Activated CD4-positive, alpha-beta T cell treated with anti-CD3 and anti-CD28 coated beads, Interleukin-2, amount 10 ng/mL, durations not matched to agents 7 days and 5 days (primary cell): ENCODE measurements around the gene STEAP3. TPM values are rescaled to one million over a fixed set of nuclear protein-coding genes. Genes with fewer than 3 reads are reported as not detected.

Experiments
- CTCF ChIA-PET: fragments of 350-600 bp; sonication (Branson Sonifier 250); formaldehyde crosslinking; loops from one replicate; lab custom pipeline; 2021; ENCODE audit warnings: antibody characterized with exemption; lab: Charles Lee
- POLR2A ChIA-PET: fragments of 350-600 bp; sonication (Branson Sonifier 250); formaldehyde crosslinking; loops from one replicate; lab custom pipeline; 2021; ENCODE audit warnings: antibody characterized with exemption; lab: Charles Lee
- DNase-seq: peaks from one replicate; pipeline ENCODE4 v3.0.0-alpha.2; 2020
- H3K27ac Mint-ChIP-seq: one replicate; pipeline ENCODE4 v1.8.0; 2021; ENCODE audit warnings: mild to moderate bottlenecking, moderate library complexity, mixed read lengths
- H3K27me3 Mint-ChIP-seq: one replicate; pipeline ENCODE4 v1.8.0; 2021; ENCODE audit warnings: mixed read lengths
- H3K36me3 Mint-ChIP-seq: one replicate; pipeline ENCODE4 v1.8.0; 2021; ENCODE audit warnings: low read depth, mixed read lengths
- H3K4me1 Mint-ChIP-seq: one replicate; pipeline ENCODE4 v1.8.0; 2021; ENCODE audit warnings: mixed read lengths
- H3K4me3 Mint-ChIP-seq: one replicate; pipeline ENCODE4 v1.8.0; 2021; ENCODE audit warnings: mild to moderate bottlenecking, moderate library complexity, mixed read lengths
- H3K9me3 Mint-ChIP-seq: one replicate; pipeline ENCODE4 v1.8.0; 2021; ENCODE audit warnings: mixed read lengths
- total RNA-seq, 2 experiments: library from RNA; stranded (reverse); gene quantifications; one replicate each; pipeline ENCODE4 v1.2.3, GENCODE V29; 2021

STEAP3 gene
- under 1 TPM in 1 of 2 experiments, not detected in 1; 0.06 TPM for total RNA-seq

GRCh38 chr2:119223521-119224390, at the start of gene STEAP3:
STEAP3 (plus strand) TSS chr2:119223834; CDS start chr2:119231013, 7,179 bp downstream.
- ChIA-PET POLR2A (no interaction called here), CTCF (no interaction called here)
- H3K27ac Mint-ChIP-seq: no peak within 1 kb of the TSS
- H3K36me3 Mint-ChIP-seq: no peaks in the 10 kb centered on the region
- H3K4me1 Mint-ChIP-seq: no peaks in the 10 kb centered on the region
- peaks cover 47% of the 10 kb centered on the region for H3K27me3 Mint-ChIP-seq
- peak; percentile 6 for DNase-seq
- H3K9me3 Mint-ChIP-seq: no peaks in the 10 kb centered on the region
- no peak within 1 kb of the TSS for H3K4me3 Mint-ChIP-seq

- Mint-ChIP-seq H3K27me3 (no peaks in the 10 kb centered on the region), H3K4me1 (no peaks in the 10 kb centered on the region), H3K27ac (no peak overlapping the region), H3K36me3 (no peaks in the 10 kb centered on the region), H3K9me3 (no peaks in the 10 kb centered on the region), H3K4me3 (no peak overlapping the region)
- POLR2A ChIA-PET: no interaction called here
- CTCF ChIA-PET: interaction anchor here (1.4 to 2.5 kb wide), 2 partner anchors 27 to 292 kb away, joined by 3 to 11 read pairs; no protein-coding TSS in a partner anchor
- DNase-seq: peak; percentile 57
Measured at GRCh38 chr2:119174216-119174992, 49.2 kb upstream of the STEAP3 start.

- no peak overlapping the region for H3K4me3 Mint-ChIP-seq
- H3K4me1 Mint-ChIP-seq: no peaks in the 10 kb centered on the region
- no peak overlapping the region for H3K27ac Mint-ChIP-seq
- POLR2A ChIA-PET: no interaction called here
- DNase-seq: no peak
- no peaks in the 10 kb centered on the region for H3K27me3 Mint-ChIP-seq
- CTCF ChIA-PET: interaction anchor here (2.5 kb wide), 1 partner anchor 293 kb away, joined by 11 read pairs; no protein-coding TSS in a partner anchor
- H3K36me3 Mint-ChIP-seq: no peaks in the 10 kb centered on the region
- no peaks in the 10 kb centered on the region for H3K9me3 Mint-ChIP-seq
Measured at GRCh38 chr2:119174993-119175347, 48.7 kb upstream of the STEAP3 start.

- Mint-ChIP-seq H3K4me1 (no peaks in the 10 kb centered on the region), H3K9me3 (no peaks in the 10 kb centered on the region), H3K4me3 (no peak overlapping the region), H3K27ac (no peak overlapping the region), H3K36me3 (no peaks in the 10 kb centered on the region), H3K27me3 (no peaks in the 10 kb centered on the region)
- DNase-seq: no peak
- POLR2A ChIA-PET: no interaction called here
- CTCF ChIA-PET: interaction anchor here (2.5 kb wide), 1 partner anchor 293 kb away, joined by 11 read pairs; no protein-coding TSS in a partner anchor
Measured at GRCh38 chr2:119175517-119175916, 48.1 kb upstream of the STEAP3 start.

GRCh38 chr2:119177171-119177837, 46.3 kb upstream of the STEAP3 start:
- Mint-ChIP-seq H3K27me3 (no peaks in the 10 kb centered on the region), H3K27ac (no peak overlapping the region), H3K9me3 (no peaks in the 10 kb centered on the region), H3K4me3 (no peak overlapping the region), H3K4me1 (no peaks in the 10 kb centered on the region), H3K36me3 (no peaks in the 10 kb centered on the region)
- POLR2A ChIA-PET: no interaction called here
- CTCF ChIA-PET: interaction anchor here (2.5 kb wide), 1 partner anchor 295 kb away, joined by 11 read pairs; no protein-coding TSS in a partner anchor
- DNase-seq: no peak

GRCh38 chr2:119177838-119178190, 45.8 kb upstream of the STEAP3 start:
- H3K36me3 Mint-ChIP-seq: no peaks in the 10 kb centered on the region
- H3K27me3 Mint-ChIP-seq: no peaks in the 10 kb centered on the region
- no peaks in the 10 kb centered on the region for H3K4me1 Mint-ChIP-seq
- no peak overlapping the region for H3K4me3 Mint-ChIP-seq
- DNase-seq: no peak
- no peak overlapping the region for H3K27ac Mint-ChIP-seq
- ChIA-PET POLR2A (no interaction called here), CTCF (no interaction called here)
- H3K9me3 Mint-ChIP-seq: no peaks in the 10 kb centered on the region

- no peaks in the 10 kb centered on the region for H3K27me3 Mint-ChIP-seq
- H3K9me3 Mint-ChIP-seq: no peaks in the 10 kb centered on the region
- H3K27ac Mint-ChIP-seq: no peak overlapping the region
- H3K4me3 Mint-ChIP-seq: no peak overlapping the region
- H3K4me1 Mint-ChIP-seq: no peaks in the 10 kb centered on the region
- POLR2A ChIA-PET: no interaction called here
- DNase-seq: no peak
- no peaks in the 10 kb centered on the region for H3K36me3 Mint-ChIP-seq
- CTCF ChIA-PET: no interaction called here
Measured at GRCh38 chr2:119178776-119179175, 44.9 kb upstream of the STEAP3 start.

- Mint-ChIP-seq H3K4me3 (no peak overlapping the region), H3K9me3 (no peaks in the 10 kb centered on the region), H3K4me1 (no peaks in the 10 kb centered on the region), H3K36me3 (no peaks in the 10 kb centered on the region), H3K27me3 (peaks cover 2% of the 10 kb centered on the region), H3K27ac (no peak overlapping the region)
- CTCF ChIA-PET: no interaction called here
- POLR2A ChIA-PET: no interaction called here
- no peak for DNase-seq
Measured at GRCh38 chr2:119179202-119179601, 44.4 kb upstream of the STEAP3 start.

GRCh38 chr2:119179991-119180390, 43.6 kb upstream of the STEAP3 start:
- Mint-ChIP-seq H3K36me3 (no peaks in the 10 kb centered on the region), H3K27ac (no peak overlapping the region), H3K4me3 (no peak overlapping the region), H3K4me1 (no peaks in the 10 kb centered on the region), H3K27me3 (peaks cover 2% of the 10 kb centered on the region), H3K9me3 (no peaks in the 10 kb centered on the region)
- CTCF ChIA-PET: no interaction called here
- POLR2A ChIA-PET: no interaction called here
- no peak for DNase-seq

GRCh38 chr2:119180892-119181291, 42.7 kb upstream of the STEAP3 start:
- no peaks in the 10 kb centered on the region for H3K9me3 Mint-ChIP-seq
- DNase-seq: no peak
- POLR2A ChIA-PET: no interaction called here
- no peak overlapping the region for H3K4me3 Mint-ChIP-seq
- H3K27me3 Mint-ChIP-seq: peaks cover 2% of the 10 kb centered on the region
- H3K36me3 Mint-ChIP-seq: no peaks in the 10 kb centered on the region
- CTCF ChIA-PET: no interaction called here
- no peaks in the 10 kb centered on the region for H3K4me1 Mint-ChIP-seq
- H3K27ac Mint-ChIP-seq: no peak overlapping the region

GRCh38 chr2:119181391-119181790, 42.2 kb upstream of the STEAP3 start:
- Mint-ChIP-seq H3K4me1 (no peaks in the 10 kb centered on the region), H3K36me3 (no peaks in the 10 kb centered on the region), H3K4me3 (no peak overlapping the region), H3K27me3 (peaks cover 3% of the 10 kb centered on the region), H3K27ac (no peak overlapping the region), H3K9me3 (no peaks in the 10 kb centered on the region)
- DNase-seq: no peak
- ChIA-PET CTCF (interaction anchor here (1.0 kb wide), 1 partner anchor 10 kb away, joined by 3 read pairs; no protein-coding TSS in a partner anchor), POLR2A (no interaction called here)

GRCh38 chr2:119181791-119182445, 41.7 kb upstream of the STEAP3 start:
- ChIA-PET POLR2A (no interaction called here), CTCF (interaction anchor here (1.0 kb wide), 1 partner anchor 10 kb away, joined by 3 read pairs; no protein-coding TSS in a partner anchor)

More at GRCh38 chr2:119181791-119182445, 41.7 kb upstream of the STEAP3 start:
- Mint-ChIP-seq H3K4me3 (no peak overlapping the region), H3K27ac (no peak overlapping the region), H3K27me3 (peaks cover 3% of the 10 kb centered on the region), H3K36me3 (no peaks in the 10 kb centered on the region), H3K4me1 (no peaks in the 10 kb centered on the region), H3K9me3 (no peaks in the 10 kb centered on the region)
- DNase-seq: no peak
